Muscle layer of duodenum (tissue), 2 donors: ENCODE data around the gene TMEM38A.

Source experiments
- H3K27ac ChIP-seq: one replicate; pipeline ENCODE4 v1.7.0; 2013; ENCODE audit warnings: mild to moderate bottlenecking, low read length
- H3K27me3 ChIP-seq: one replicate; pipeline ENCODE4 v1.7.0; 2013; ENCODE audit warnings: low read depth, mild to moderate bottlenecking, control low read depth, low read length
- H3K36me3 ChIP-seq, 2 donors: one replicate each; pipeline ENCODE4 v1.7.0; 2013; ENCODE audit warnings: low read length in 2 of 2, control low read depth in 1 of 2, mild to moderate bottlenecking in 1 of 2; ENCODE audit not compliant: insufficient read depth in 2 of 2, control insufficient read depth in 1 of 2
- H3K4me1 ChIP-seq, 2 donors: one replicate each; pipeline ENCODE4 v1.7.0; 2013; ENCODE audit warnings: low read length in 2 of 2, mild to moderate bottlenecking in 2 of 2, control low read depth in 1 of 2, moderate library complexity in 1 of 2; ENCODE audit not compliant: insufficient read depth in 2 of 2, control insufficient read depth in 1 of 2
- H3K4me3 ChIP-seq, 2 donors: one replicate each; pipeline ENCODE4 v1.7.0; 2013; ENCODE audit warnings: low read length in 2 of 2, low read depth in 1 of 2, mild to moderate bottlenecking in 1 of 2
- H3K9me3 ChIP-seq, 2 donors: one replicate each; pipeline ENCODE4 v1.7.0; 2013; ENCODE audit warnings: low read length in 2 of 2, control low read depth in 1 of 2, mild to moderate bottlenecking in 1 of 2; ENCODE audit not compliant: control insufficient read depth in 1 of 2
- donor health status: healthy.

The TMEM38A gene, protein sequence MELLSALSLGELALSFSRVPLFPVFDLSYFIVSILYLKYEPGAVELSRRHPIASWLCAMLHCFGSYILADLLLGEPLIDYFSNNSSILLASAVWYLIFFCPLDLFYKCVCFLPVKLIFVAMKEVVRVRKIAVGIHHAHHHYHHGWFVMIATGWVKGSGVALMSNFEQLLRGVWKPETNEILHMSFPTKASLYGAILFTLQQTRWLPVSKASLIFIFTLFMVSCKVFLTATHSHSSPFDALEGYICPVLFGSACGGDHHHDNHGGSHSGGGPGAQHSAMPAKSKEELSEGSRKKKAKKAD

DNA sequence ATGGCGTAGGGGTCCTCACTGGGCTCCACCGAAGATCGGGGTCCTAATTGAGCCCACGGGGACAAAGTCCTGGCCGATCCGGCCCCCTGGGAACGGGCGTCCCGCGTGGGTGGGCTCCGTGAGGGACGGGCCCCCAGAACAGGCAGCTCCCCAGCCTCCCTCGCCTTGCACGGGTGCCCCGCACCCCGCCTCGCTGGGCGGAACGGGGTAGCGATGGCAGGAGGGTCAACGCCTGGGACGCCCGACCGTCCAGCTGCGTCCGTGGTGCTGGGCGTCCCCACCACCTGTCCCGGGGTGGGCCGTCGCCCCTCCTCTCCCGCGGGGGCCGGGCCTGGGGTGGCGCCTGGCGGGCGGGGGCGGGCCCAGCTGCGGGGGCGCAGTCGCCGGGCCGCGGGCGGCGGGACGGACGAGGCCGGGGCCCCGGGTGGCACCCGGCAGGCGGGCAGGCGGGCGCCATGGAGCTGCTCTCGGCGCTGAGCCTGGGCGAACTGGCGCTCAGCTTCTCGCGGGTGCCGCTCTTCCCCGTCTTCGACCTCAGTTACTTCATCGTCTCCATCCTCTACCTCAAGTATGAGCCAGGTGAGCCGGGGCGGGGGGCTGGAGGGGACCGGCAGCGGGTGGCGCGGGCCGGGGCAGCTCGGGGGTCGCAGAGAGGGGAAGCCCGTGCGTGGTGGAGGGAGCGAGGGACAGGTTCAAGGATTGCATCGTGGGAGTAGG, at the start of gene TMEM38A:
Gene TMEM38A (plus strand): TSS at position 377 of the 717 bp plus-strand sequence. CDS start 79 bp downstream, at position 456.
- peaks cover 18 to 24% of the 10 kb centered on the region in 2 donors for H3K36me3 ChIP-seq
- peak within 1 kb of the TSS; percentile 89 to 98 for H3K4me3 ChIP-seq
- H3K4me1 ChIP-seq, result peaks cover 4 to 31% of the 10 kb centered on the region in 2 donors

DNA sequence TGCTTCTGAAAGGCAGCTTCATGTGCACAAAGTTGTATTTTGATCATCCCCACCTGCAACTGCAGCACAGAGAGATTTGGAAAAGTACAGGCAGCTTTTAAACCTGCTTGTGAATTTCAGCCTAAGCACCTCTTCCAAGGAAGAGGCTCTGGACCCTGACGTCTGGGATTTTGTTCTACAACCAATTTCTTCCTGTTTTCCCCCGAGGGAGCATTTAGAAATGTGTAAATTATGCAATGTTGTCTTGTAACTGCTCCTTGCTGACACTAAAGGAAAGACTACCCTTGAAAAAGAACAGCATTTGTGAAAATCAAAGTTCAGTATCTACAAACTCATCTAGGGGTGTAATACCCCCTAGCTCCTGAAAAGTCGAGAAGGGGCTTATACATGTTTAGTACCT, 48.3 kb upstream of the TMEM38A start:
- Histone ChIP-seq H3K27me3 (no peaks in the 10 kb centered on the region), H3K27ac (no peak overlapping the region), H3K36me3 (no peaks in the 10 kb centered on the region), H3K9me3 (no peaks in the 10 kb centered on the region), H3K4me1 (peaks cover 12 to 16% of the 10 kb centered on the region in 2 donors), H3K4me3 (no peak overlapping the region)

More for the DNA sequence above, at the start of gene TMEM38A:
- peak within 1 kb of the TSS; percentile 85 for H3K27ac ChIP-seq
- H3K9me3 ChIP-seq, result no peaks in the 10 kb centered on the region
- H3K27me3 ChIP-seq, result no peaks in the 10 kb centered on the region

DNA sequence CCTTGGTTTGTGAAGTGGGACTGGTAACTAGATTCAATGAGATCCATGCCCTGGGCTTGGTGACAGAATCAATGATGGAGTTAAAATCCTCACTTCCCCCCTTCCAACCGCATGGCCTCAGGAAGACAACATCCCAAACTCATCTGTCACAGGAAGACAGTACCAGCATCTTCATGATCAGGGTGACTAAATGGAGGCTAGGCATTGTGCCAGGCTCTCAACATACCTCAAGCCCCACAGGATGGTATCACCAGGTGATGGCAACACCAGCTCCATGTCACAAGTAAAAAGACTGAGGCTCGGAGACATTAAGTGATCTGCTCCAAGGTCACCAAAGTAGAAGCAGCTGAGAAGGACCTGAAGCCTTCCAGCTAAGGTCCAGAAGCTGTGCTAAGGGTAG, 47.1 kb upstream of the TMEM38A start:
- Histone ChIP-seq H3K4me1 (peaks cover under 1 to 13% of the 10 kb centered on the region in 2 donors), H3K9me3 (no peaks in the 10 kb centered on the region), H3K27me3 (no peaks in the 10 kb centered on the region), H3K4me3 (no peak overlapping the region), H3K36me3 (no peaks in the 10 kb centered on the region), H3K27ac (no peak overlapping the region)

DNA sequence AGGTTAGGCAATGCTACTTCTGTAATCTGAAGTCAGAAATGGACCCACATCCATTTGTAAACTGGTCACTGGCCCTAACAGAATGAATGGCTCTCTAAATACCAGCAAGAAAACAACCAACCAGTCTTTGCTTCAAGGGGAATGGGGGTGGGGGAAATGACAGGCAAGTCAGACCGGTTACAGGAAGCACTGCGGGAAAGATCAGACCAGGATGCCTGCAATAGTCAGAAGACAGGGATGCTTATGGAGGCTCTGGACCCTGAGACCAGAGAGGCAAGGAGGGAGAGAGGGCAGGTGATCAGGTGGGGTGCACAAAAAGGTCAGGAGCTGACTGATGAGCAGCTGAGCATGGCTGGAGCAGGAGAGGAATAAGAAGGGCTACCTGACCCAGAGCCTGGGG, 46.0 kb upstream of the TMEM38A start:
- H3K4me1 ChIP-seq, result peaks cover 0 to 24% of the 10 kb centered on the region in 2 donors
- no peaks in the 10 kb centered on the region for H3K27me3 ChIP-seq
- H3K27ac ChIP-seq, result no peak overlapping the region

DNA sequence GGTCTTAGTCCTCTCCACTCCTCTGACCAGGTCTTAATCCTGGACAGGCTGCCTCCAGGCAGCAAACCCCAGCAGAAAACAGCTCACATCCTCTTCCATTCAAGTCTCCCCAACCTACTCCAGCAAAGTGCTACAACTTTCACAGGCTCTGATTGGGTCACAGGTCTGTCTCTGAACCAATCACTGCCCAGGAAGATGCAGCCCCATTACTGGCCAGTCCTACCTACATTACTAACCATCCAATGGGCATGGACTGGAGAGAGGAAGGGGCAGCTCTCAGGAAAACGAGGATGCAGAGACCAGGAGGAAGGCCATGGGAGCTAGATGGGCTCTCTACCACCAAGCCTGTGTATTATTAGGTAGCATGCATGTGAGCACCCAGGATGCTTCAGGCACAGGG, 45.1 kb upstream of the TMEM38A start:
- H3K27me3 ChIP-seq, result no peaks in the 10 kb centered on the region
- no peak overlapping the region for H3K4me3 ChIP-seq
- H3K4me1 ChIP-seq, result peaks cover 0 to 33% of the 10 kb centered on the region in 2 donors
- H3K9me3 ChIP-seq, result no peaks in the 10 kb centered on the region
- no peaks in the 10 kb centered on the region for H3K36me3 ChIP-seq
- no peak overlapping the region for H3K27ac ChIP-seq

More for the DNA sequence above, 46.0 kb upstream of the TMEM38A start:
- Histone ChIP-seq H3K9me3 (no peaks in the 10 kb centered on the region), H3K36me3 (no peaks in the 10 kb centered on the region), H3K4me3 (no peak overlapping the region)

DNA sequence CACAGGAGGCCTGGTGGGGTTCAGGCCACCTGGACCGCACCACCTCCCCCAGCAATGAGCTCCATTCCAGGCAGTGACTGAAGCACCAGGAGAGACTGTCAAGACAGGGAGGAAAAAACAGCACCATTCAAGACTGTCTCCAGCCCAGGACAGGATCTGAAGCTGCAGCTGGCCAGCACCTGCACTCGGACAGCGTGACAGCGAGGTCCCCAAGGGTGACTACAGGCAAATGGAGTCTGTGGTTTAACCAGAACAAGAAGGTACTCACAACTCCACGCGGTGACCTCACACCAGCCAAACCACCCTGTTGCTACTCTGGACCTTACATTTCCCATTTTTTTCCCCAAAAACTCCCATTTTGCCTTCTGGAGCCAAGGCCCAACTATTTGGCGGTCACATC, 42.7 kb upstream of the TMEM38A start:
- Histone ChIP-seq H3K27me3 (no peaks in the 10 kb centered on the region), H3K4me3 (no peak overlapping the region), H3K9me3 (no peaks in the 10 kb centered on the region), H3K27ac (no peak overlapping the region), H3K4me1 (peaks cover 0 to 33% of the 10 kb centered on the region in 2 donors), H3K36me3 (no peaks in the 10 kb centered on the region)

DNA sequence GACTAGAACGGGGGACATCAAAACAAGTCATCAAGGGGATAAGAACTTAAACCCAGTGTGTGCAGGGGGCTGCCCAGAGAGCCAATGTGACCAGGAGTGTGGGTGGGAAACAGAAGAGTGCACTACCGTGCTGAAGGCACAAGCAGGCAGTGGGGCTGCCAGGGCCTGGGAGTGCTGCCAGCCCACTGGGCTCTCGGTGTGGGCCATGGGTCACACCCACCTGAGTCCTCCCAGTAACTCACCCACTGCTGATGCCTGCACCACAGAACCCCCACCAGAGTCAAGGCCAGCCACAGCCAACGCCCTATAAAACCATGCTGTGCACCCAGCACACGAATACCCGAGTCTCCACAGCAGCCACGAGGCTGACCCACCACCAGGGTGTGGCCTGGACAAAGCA, 41.5 kb upstream of the TMEM38A start:
- H3K36me3 ChIP-seq, result peaks cover 2 to 3% of the 10 kb centered on the region in 2 donors
- no peak overlapping the region for H3K27ac ChIP-seq
- no peaks in the 10 kb centered on the region for H3K9me3 ChIP-seq
- H3K27me3 ChIP-seq, result no peaks in the 10 kb centered on the region
- H3K4me3 ChIP-seq, result no peak overlapping the region
- peaks cover 0 to 31% of the 10 kb centered on the region in 2 donors for H3K4me1 ChIP-seq

DNA sequence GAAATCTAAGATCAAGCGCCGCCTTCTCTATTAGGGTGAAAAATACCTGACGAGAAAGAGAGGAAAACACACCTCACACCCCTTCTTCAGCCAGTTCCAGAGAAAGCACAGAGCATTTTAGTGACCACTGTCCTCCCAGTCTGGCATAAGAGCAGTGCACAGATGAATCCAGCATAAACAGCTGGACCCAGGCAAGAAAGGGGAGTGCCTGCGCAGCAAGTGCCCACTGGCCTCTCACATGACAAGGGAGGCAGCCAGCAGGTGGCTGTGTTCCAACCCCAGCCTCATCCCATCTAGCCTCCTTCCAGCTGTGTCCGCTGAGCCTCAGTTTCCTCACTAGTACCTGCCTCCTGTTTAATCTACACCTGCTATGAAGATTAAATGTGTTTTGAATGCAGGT, 40.9 kb upstream of the TMEM38A start:
- Histone ChIP-seq H3K4me1 (peaks cover 0 to 32% of the 10 kb centered on the region in 2 donors), H3K36me3 (peaks cover 7 to 8% of the 10 kb centered on the region in 2 donors)

DNA sequence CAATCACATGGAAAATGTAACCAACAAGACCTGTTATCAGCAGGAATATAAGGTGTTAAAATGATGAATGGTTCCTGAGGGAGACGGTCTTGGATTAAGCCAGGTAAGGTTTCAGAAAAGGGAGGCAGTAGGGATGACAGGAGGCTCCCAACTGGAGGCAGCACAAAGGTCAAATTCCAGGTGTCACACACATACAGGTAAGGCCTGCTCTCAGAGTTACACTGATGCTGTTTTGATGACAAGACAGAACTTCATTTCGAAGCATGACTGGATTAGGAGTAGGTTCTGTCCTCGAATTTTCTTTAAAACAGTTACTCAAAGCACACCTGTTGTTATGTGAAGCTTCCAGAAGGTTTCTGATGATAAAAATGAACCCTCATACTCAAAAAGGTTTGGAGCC, 40.4 kb upstream of the TMEM38A start:
- no peaks in the 10 kb centered on the region for H3K9me3 ChIP-seq
- H3K36me3 ChIP-seq, result peaks cover 7 to 8% of the 10 kb centered on the region in 2 donors
- H3K4me1 ChIP-seq, result peaks cover 0 to 37% of the 10 kb centered on the region in 2 donors
- H3K4me3 ChIP-seq, result no peak overlapping the region
- no peaks in the 10 kb centered on the region for H3K27me3 ChIP-seq
- H3K27ac ChIP-seq, result no peak overlapping the region

More for the DNA sequence above, 40.9 kb upstream of the TMEM38A start:
- no peaks in the 10 kb centered on the region for H3K27me3 ChIP-seq
- no peak overlapping the region for H3K27ac ChIP-seq
- no peaks in the 10 kb centered on the region for H3K9me3 ChIP-seq
- H3K4me3 ChIP-seq, result no peak overlapping the region

DNA sequence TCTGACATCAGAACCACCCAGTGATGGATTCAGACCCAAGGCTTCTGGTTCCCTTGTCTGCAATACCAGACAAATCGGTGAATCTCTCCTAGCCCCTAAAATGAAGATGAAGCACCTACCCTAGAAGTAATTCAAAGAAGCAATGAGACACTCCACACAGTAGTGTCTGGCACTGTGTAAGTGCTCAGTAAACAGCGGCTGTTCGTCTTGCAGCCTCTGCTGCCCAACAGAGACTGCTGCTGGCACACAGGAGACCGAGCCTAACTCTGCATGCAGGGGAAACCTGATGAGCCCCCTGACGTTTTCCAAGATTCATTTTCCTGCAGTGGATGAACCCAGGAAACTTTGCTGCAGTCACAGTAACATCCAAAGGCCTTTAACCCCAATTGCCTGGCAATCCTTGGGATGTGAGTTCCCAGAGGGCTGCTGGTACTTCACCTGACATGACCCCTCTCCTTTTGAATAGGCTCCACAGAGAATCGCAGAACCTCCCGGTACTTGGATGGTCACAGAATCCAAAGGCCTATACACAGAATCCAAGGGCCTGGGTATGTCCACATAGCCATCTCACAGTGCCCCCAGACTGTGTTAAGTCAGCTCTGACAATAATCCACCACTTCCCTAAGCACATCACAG, 39.7 kb upstream of the TMEM38A start:
- Histone ChIP-seq H3K27ac (no peak overlapping the region), H3K36me3 (peaks cover 7 to 8% of the 10 kb centered on the region in 2 donors), H3K9me3 (no peaks in the 10 kb centered on the region), H3K27me3 (no peaks in the 10 kb centered on the region), H3K4me1 (peaks cover 1 to 44% of the 10 kb centered on the region in 2 donors), H3K4me3 (no peak overlapping the region)

DNA sequence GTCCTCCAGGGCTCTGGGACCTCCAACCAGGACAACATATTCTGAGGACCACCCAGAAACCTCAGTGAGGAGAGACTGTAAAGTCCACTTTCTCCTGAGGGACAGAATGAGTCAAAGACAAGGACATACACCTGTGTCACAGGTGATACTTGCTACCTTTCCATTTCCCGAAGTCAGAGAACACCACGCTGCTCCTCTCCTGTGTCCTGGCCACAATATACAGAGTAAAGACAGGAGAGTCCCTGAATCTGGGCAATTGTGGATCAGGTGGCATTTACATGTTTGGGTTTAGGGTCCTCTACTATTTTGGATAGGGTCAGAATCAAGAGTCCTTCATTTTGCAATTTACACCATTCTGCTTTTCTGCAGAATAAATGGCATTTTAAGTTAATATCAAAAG, 37.9 kb upstream of the TMEM38A start:
- no peaks in the 10 kb centered on the region for H3K27me3 ChIP-seq
- peaks cover 3 to 54% of the 10 kb centered on the region in 2 donors for H3K4me1 ChIP-seq
- H3K9me3 ChIP-seq, result no peaks in the 10 kb centered on the region
- H3K4me3 ChIP-seq, result no peak overlapping the region
- H3K36me3 ChIP-seq, result peaks cover 7 to 8% of the 10 kb centered on the region in 2 donors
- no peak overlapping the region for H3K27ac ChIP-seq
